ENCODE results near the gene ABCC3.
A peak's percentile ranks its signal among the peaks of the same experiment; 100 is the strongest.

ABCC3 gene

DNA sequence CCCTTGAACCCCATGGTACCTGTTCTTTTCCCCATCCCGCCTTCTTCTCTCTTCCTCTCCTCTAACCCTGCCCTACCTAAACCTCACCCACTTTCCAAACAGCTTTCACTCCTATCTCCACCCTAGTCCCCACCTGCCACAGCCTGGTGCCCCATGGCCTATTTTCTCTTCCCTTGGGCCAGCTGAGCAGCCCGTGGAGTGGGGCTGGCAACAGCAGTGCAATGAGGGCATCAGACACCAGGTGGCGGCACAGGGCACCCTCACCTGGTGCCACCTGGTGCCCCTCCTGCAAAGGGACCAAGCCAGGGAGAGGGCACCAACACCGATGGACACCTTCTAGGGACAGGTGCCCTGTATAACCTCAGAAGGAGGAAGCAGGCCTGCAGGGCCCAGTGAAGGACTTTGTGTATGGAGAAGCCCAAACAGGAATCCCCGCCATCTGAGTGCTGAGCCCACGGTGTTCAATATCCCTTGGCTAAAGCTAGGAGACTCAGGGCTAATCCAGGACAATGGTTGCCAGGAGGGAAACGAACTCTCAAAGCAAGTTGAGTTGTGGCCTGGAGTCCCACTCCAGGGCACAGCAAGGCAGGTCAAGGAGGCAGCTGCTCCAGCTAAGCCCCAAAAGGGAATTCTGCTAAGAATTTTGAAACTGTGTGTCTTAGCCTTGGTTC is 4.0 kb upstream of the ABCC3 start:
- peak; percentile 53 for DNase-seq

DNA sequence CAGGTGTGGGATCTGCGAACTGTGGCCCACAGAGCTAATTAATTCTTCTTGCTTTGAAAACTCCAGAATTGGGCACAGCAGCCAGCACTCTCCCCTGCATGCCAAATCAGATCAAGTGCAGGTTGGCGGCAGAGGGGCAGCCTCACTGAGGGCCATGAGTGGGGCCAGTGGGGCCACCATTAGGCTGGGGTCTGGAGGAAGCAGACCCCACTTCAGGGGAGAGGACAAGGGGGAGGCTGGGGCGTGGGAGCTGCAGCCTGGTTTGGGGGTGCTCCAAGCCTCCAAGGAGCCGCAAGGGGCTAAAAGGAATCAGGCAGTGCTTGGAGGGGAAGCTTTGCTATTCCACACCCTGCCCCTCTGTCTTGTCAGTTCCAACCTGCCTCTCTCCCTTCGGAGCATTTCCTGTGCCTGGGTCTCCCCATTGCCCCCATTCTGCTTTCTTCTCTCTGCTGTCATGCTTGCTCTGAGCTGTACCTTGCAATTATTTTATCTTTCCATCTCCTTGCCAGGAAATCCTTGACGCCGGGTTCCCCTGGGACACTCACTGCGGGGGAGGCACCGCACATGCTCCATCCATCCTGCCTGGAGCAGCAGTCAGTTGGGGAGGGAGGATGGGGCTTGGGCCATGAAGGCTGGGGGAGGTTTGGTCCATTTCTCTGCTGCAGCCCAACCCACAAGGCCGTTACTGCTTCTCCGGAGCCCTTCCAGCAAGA is 3.3 kb upstream of the ABCC3 start:
- no peak for DNase-seq

DNA sequence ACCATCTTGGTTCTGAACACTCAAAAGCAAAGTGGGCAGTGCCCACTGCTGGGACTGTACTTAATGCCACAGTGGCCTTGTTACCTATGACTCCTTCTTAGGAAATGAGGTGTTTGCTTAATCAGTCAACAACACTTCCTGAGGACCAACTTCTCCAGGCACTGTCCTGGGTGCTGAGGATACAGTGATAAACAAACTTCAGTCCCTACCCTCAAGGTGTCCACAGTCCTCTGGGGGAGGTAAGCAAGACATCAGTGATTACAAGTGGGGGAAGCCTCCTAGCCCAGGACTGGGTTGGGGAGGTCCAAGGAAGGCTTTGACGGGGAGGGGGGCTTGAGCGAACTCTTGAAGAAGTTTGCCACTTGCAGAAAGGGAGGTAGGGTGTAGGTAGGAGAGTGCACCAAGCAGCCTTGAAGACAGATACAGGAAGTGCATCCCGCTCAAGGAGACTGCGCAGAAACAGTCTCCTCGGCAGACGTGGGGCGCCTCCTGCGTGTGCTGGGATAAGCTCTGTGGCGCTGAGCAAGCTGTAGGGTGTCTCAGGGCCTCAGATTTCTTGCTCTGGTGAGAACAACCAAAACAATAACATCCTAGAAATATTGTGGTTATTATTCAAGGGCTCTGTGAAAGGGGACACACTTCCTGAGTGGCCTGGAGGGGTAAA is 2.6 kb upstream of the ABCC3 start:
- DNase-seq = no peak

DNA sequence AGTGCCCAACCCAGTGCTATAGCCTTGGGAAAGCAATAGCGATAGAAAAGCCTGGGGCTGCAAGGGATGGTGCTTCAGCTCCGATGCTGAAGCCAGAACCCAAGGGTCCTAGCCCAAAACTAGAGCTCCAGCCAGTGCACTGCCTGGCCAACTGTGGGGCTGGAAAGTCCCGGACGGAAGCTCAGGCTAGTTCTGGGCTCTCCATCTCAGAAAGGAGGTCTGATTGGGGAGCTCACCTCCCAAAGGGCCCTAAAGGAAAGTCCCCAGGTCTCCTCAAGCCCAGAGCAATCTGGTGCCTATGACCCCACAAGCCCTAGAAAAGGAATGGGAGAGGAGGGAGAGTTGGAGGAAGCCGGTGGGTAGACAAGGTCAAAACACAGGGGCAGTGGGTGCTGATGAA is 2.0 kb upstream of the ABCC3 start:
- DNase-seq = no peak

DNA sequence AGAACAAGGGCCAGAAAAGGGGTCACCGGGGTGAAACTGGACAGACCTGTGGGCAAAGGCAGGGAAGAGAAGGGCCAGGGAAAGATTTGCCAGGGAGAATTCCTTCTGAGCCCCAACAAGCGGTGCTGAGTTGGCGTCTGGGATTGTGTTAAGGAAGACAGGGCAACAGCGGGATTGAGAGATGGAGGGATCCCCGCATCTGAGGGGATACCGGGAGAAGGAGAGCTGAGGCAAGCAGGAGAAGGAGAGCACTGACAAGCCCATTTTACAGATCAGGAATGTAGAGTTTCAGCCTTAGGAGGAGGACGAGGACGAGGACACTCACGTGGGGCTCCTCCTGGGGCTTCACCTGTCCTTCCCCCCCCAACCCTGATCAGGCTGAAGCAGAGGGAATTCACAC is 998 bp upstream of the ABCC3 start:
- no peak for DNase-seq

DNA sequence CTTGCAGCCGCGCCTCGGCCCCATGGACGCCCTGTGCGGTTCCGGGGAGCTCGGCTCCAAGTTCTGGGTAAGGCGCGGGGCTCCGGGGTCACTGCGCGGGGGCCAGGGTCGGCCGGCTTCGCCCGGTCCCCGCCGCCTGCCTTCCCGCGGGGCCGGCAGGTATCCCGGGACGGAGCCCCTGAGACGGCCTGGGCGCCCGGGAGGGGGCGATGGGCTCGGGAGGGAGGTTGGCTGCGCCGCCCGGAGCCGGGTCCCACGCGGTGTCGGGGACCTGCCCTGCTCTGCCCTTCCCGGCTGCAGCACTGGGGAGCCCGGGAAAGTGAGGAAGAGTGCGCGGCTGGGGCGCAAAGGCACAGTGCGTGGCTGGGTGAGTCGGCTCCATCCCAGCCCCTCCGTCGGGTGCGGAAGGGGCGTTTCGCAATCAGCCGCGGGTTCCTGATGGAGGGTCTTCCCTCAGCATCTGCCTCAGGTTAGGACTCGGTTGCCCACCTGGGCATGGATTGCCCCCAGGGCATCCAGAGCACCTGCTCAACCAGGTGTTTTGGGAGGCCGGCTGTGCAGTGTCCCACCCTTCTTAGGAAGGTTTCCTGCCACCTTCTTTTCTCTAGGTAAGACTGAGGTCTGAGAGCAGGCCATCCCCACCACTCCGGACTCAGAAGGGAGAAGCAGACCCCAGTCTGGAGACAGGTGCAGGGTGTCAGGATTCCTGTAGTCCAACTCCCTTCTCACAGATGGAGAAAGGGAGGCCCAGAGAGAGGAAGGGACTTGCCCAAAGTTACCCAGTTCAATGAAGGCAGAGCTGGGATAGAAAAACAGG is 442 bp downstream of the ABCC3 start:
- DNase-seq = no peak

DNA sequence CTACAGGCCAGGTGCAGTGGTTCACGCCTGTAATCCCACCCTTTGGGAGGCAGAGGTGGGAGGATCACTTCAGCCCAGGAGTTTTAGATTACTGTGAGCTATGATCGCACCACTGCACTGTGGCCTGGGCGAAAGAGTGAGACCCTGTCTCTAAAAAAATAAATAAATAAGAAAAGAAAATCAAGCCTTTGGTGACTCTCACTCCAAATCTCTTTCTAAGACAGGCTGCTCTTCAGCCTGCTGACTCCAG is 976 bp downstream of the ABCC3 start:
- no peak for DNase-seq

DNA sequence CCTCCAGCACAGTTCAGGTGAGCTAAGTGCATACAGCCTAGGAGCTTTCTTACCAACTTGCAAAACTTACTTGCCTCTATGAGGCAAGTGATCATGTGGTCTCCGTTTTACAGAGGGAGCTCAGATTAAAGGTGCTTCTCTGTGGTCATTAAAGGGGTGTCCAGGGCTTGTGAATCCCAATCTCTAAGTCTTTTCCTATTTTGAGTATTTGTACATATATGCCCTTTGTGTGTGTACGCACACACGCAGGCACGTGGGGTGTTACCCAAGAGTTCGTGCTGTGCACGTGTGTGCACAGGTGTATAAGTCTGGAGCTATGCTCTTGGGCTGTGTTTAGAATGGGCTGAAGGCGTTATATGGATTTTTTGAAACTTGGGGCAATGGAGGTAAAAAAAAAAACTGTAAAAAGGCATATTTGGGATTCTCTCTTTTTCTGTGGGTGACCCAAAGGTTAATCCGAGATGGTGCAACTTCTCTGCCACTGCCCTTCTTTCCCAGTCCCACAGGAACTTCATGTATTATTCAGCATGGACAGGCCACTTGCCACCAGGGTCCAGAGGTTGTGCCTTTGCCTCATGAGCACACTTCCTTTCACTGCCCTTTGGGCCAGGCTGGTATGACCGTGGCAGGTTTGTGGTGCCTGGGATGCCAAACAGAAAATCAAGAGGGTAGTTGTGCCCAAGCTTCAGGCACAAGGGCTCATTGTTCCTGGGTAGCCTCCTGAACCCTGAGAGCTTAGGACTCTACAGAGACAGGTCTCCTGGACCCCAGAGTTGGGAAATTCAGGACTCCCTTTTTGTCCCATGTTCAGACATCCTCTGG is 1.5 kb downstream of the ABCC3 start:
- DNase-seq = no peak

DNA sequence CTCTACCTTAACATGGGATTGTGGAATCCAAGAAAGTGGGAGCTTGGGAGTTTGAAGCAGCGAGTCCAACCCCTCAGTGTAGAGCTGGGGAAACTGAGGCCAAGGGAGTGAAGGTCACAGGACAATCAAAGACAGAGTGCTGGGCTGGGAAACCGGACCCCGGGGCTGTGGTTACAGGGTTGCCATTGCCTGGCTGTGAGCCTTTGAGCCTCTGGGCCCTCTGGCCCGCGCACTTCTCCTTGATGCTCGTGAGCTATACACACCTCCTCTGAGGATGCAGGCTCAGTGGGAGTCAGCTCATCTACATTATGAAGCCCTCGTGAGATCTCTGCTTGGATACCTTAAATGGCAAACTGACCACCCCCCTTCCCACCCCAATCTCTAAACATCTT is 2.1 kb downstream of the ABCC3 start:
- DNase-seq = no peak

DNA sequence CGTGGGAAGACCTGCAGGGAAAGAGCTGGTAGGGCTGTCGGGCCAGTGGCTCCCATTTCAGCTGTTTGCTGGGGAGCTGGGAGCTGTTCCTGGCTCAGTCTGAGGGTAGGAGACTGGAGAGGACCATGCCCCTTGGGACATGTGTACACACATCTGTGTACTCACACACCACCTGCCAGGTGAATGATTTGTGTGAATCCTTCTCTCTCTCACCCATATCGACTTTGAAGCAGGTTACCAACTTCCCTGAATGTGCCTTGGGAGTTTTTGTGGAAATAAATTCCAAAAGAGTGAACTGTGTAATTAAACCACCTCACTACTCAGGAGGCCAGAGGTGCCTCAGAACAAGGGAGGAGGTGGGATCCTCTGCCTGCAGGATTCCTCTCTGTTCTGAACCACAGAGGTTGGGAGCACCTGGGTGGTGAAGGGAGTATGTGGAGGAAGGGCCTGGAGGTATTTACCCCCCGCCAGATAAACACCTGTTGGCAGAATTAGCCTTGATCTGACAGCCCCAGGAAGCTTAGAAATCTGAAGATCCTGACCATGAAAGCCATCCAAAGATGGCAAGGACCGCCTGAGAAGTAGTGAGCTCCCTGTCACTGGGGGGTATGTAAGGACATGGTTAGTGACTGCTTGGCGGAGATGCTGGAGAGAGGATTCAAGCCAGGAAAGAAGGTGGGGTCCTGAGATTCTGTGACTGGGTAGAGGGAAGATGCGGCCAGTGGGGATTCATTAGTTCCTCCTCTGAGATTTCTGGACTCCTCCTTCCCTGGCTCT is 3.3 kb downstream of the ABCC3 start:
- DNase-seq = no peak

DNA sequence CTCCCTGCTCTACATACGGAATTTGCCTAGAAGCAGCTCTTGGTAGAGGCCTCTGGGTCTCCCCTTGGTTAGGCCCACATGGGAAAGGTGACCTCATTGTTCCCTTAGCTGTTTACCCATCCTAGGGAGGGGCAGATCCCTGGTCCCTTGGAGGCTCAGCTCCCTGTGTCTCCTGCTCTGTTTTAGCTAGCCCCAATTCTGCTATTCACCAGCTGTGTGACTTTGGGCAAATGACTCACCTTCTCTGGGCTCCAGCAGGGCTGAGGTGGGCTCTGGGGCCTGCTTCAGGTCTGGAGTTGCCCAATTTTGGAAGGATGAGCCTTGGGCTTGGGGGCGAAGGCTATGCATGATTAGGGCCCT is 3.9 kb downstream of the ABCC3 start:
- no peak for DNase-seq

DNA sequence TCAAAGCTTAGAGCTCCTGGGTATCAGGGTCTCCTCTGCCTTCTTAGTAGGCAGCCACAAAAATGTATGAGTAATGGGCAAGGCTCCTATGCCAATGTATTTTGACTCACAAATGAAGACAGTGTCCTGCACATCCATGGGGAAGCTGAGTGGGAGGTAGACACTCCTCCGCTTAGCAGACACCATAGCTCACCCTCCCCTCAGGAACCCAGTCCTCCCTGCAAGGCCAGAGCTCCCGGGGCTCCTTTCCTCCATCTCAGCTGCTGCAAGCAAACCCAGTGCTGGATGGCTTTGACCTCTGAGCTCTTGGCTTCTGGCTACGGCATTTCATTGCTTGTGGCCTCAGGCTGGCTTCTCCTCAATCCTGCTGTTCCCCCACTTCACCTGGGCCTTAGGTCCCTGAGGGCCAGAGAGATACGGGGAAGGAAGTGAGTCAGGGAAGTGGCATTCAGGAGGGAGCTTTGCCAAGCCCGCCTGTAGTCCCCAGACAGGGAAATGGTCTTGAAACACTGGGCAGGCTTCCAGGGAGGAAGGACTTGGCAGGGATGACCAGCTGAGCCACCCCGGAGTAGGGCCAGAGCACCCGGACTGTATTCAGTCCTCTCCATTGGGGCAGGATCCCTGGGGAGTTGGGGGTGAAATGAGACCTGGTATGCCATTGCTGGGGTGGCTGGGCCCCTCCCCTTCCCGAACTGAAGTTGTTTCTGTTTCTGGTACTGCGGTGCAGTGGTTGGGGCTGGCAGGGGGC is 4.5 kb downstream of the ABCC3 start:
- DNase-seq = peak; percentile 8

DNA sequence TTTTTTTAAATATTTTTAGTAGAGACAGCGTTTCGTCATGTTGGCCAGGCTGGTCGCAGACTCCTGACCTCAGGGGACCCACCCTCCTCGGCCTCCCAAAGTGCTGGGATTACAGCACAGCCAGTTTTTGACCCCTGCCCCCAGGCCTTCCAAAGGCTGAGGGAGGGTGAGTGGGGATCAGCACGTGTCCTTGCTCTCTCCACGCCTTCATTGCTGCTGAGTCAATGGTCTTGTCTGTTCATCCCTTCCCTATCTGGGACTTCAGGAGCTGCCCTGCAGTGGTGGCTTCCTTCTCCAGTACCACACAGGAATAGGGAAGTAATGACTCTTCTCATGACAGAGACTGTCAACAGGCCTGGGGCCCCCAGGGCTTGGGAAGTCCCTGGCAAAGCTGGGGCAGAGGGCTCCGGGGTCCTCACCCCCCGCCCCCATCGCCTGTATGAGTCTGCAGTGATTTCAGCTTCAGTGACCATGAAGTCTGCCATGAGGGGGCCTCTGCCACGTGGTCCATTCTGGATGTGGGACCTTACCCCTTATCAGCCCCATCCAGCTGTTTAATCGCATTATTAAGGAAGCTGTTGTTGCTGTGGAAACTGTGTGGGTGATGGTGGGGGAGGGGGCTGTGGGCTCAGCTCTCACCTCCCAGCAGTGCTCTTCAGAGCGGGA is 6.1 kb downstream of the ABCC3 start:
- DNase-seq = no peak

DNA sequence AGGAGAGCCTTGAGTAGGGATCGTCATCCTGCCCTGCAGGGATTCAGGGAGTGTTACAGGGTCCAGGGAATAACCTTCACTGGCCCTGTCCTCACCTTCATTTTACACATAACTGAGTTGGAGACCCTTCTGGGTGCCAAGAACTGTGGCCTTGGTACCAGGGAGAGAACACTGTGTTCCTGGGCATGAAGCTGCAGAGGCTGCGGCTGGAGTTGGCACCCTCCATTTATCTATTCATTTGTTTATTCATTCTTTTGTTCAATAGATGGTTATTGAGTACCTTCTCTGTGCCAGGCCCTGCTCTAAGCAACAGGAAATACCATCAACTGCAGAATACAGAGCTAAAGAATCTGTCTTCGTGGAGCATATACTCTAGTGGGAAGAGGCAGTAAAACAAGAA is 6.7 kb downstream of the ABCC3 start:
- DNase-seq = no peak

DNA sequence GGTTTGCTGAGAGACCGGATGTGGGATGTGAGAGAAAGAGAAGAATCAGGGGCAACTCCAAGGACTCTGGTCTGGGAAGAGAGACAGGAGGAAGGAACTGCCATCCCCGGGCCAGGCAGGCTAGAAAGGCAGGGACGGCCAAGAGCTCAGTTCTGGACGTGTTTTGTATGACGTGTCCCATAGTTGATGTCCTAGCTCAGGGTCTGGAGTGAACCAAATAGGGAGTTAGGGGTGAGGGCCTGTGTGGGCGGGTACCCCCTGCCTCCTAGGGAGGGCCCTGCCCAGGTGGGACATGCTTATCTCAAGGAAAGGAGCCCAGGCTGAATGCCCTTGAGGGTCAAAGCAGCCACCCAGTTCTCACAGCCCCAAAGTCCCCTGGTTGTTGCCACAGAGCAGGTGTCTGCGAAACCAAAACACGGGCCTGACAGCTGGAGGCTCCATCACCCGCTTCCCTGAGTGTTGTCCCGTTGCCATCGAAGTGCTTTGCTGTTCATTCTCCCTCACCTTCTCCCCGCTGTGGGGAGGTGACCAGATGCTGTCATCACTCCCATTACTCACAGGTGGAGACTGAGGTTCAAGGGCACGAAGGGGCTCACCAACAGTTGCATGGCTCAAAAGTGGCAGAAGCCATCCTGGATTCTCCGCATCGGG is 7.5 kb downstream of the ABCC3 start:
- no peak for DNase-seq

DNA sequence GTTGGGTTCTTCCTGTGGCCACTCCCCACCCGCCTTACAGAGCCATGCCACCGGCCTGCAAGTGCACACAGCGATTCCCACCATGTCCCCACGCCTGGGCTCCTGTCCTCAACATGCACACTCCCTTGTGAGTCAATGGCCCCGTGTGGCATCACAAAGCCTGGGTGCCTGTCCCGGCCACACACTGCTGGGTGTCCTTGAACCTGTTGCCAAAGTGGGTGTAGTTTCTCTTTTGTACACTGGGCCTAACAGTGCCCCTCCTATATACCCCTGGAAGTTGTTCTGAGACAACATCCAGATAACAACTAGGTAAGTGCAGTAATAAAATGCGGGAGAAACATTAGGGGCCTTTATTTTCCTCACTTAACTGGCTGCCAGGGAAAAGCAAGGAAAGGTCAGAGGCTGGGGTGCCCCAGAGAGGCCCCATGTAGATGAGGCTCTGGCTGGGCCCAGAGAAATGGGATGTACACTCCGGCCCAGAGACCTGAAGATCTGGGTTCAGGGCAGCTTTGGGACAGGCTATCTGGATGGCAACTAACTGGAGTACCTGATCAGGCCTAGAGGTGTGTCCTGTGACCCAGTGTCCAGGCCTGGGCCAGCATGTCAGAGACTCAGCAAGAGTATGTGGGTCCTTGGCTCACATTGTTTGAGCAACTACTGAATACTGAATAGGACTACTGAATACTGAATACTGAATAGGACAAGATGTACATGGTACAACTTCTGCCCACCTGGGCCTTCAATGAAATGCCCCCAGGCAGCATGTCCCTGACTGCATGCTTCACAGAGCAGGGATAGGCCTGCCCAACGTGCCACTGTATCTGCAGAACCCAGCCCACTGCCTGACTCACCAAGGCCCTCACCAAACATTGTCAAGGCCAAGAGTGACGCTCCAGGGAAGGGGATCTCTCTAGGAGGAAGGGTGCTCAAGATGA is 8.3 kb downstream of the ABCC3 start:
- no peak for DNase-seq

DNA sequence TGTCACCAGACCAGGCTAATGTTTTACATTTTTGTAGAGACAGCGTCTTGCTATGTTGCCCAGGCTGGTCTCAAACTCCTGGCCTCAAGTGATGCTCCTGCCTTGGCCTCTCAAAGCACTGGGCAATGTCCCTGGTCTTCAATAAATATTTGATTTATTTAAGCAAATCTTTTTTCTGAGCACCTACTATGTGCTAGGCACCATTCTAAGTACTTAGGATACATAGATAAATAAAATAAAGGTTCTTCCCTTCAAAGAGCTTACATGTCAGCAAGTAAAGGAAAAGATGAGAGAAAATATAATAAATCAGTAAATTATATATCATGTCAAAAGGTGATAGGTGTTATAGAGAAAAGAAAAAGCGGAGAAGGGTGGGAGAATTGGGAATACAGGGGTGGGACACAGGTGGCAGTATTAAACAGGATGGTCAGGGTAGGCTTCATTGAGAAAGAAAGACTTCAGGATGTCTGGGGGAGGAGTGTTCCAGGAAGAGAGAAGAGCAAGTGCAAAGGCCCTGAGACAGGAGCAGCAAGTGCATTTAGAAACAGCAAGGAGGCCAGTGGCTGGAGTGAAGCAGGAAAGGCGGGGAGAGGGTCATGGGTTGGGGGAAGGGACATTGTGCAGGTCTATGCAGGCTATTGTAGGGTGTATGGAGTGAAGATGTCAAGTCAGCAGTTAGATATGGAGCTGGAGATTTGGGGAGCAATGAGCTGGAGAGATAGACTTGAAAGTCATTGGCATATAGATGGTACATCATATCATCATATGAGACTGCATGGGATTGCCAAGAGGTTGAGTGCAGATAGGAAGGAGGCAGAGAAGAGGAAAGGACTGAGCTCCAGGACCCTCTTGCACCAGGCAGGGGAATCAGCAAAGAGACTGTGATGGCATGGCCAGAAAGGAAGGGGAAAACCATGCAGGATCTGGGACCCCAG is 11.3 kb downstream of the ABCC3 start:
- no peak for DNase-seq

DNA sequence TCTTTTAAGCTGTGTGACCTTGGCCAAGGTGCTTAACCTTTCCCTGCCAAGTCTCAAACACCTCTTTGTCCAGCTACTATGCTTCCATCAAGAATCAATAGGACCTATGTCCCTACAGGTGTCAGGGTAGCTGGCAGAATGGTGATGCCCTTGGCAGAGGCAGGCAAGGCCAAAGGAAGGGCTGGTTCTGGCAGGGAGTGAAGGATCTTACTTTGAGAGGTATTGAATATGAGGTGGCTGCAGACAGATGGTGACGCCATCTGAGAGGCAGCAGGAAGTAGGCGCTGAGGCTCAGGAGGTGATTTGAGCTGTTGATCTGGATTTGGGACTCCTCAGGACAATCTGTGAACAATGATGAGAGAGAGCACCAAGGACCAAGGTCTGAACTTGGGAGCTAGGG is 12.5 kb downstream of the ABCC3 start:
- DNase-seq = no peak

All from NCI-H1105 (cell line).